H9 (cell line): Measurements from ENCODE around the gene AMY1B. TPM values are rescaled to one million over a fixed set of nuclear protein-coding genes. Genes with fewer than 3 reads are reported as not detected.
"Not testable (repeated sequence)": the region's sequence is repeated elsewhere in the genome, so short reads cannot be mapped to it uniquely, and the experiment has no call there.

Experiments used
- DNase-seq: peaks from one replicate; pipeline ENCODE4 v3.0.0-alpha.2; 2017
- H2AFZ ChIP-seq: one replicate; pipeline ENCODE4 v1.6.1; 2013; ENCODE audit warnings: mild to moderate bottlenecking, low read length, control low read depth, moderate library complexity
- H2AK5ac ChIP-seq: 2 replicates; pipeline ENCODE4 v1.6.1; 2013; ENCODE audit warnings: low read length, control low read depth, mixed read lengths; ENCODE audit not compliant: insufficient read length
- H2BK120ac ChIP-seq: one replicate; pipeline ENCODE4 v1.6.1; 2013; ENCODE audit warnings: low read depth, mild to moderate bottlenecking, low read length, control low read depth, inconsistent platforms; ENCODE audit not compliant: poor library complexity, severe bottlenecking
- H2BK12ac ChIP-seq: 2 replicates; pipeline ENCODE4 v1.6.1; 2013; ENCODE audit warnings: low read length, control low read depth, mixed read lengths, low read depth; ENCODE audit not compliant: insufficient read length
- H2BK15ac ChIP-seq: 2 replicates; pipeline ENCODE4 v1.6.1; 2013; ENCODE audit warnings: low read depth, low read length, control low read depth
- H2BK20ac ChIP-seq: one replicate; pipeline ENCODE4 v1.6.1; 2013; ENCODE audit warnings: low read depth, mild to moderate bottlenecking, low read length, control low read depth, inconsistent platforms; ENCODE audit not compliant: poor library complexity, severe bottlenecking
- H2BK5ac ChIP-seq: 2 replicates; pipeline ENCODE4 v1.6.1; 2013; ENCODE audit warnings: low read length, control low read depth, mixed read lengths; ENCODE audit not compliant: insufficient read length
- H3K14ac ChIP-seq: 2 replicates; pipeline ENCODE4 v1.6.1; 2013; ENCODE audit warnings: low read length, control low read depth; ENCODE audit not compliant: insufficient read depth
- H3K18ac ChIP-seq: 2 replicates; pipeline ENCODE4 v1.6.1; 2013; ENCODE audit warnings: low read depth, mild to moderate bottlenecking, mixed read lengths, low read length, control low read depth; ENCODE audit not compliant: insufficient read length
- H3K23ac ChIP-seq: 2 replicates; pipeline ENCODE4 v1.6.1; 2013; ENCODE audit warnings: low read length, control low read depth, mixed read lengths, low read depth; ENCODE audit not compliant: insufficient read length
- H3K23me2 ChIP-seq: 2 replicates; pipeline ENCODE4 v1.6.1; 2013; ENCODE audit warnings: low read depth, mild to moderate bottlenecking, mixed read lengths, low read length, control low read depth; ENCODE audit not compliant: insufficient read length, poor library complexity, severe bottlenecking
- H3K27ac ChIP-seq: 2 replicates; pipeline ENCODE4 v1.5.1; 2013; ENCODE audit warnings: low read length, control low read depth, mixed read lengths, low read depth; ENCODE audit not compliant: insufficient read length
- H3K27me3 ChIP-seq: 2 replicates; pipeline ENCODE4 v1.6.1; 2013; ENCODE audit warnings: low read length, control low read depth, inconsistent platforms; ENCODE audit not compliant: insufficient read depth
- H3K4ac ChIP-seq: 2 replicates; pipeline ENCODE4 v1.6.1; 2013; ENCODE audit warnings: low read depth, mild to moderate bottlenecking, control low read depth, inconsistent platforms, low read length, moderate library complexity
- H3K4me1 ChIP-seq: 2 replicates; pipeline ENCODE4 v1.6.1; 2013; ENCODE audit warnings: low read length, control low read depth, inconsistent platforms; ENCODE audit not compliant: insufficient read depth
- H3K4me2 ChIP-seq: 2 replicates; pipeline ENCODE4 v1.6.1; 2013; ENCODE audit warnings: low read length, control low read depth, mixed read lengths; ENCODE audit not compliant: insufficient read length, insufficient read depth
- H3K56ac ChIP-seq: 2 replicates; pipeline ENCODE4 v1.6.1; 2013; ENCODE audit warnings: low read depth, mild to moderate bottlenecking, mixed read lengths, low read length, control low read depth; ENCODE audit not compliant: insufficient read length
- H3K79me1 ChIP-seq: 2 replicates; pipeline ENCODE4 v1.6.1; 2013; ENCODE audit warnings: low read depth, mild to moderate bottlenecking, moderate library complexity, low read length, control low read depth, inconsistent platforms; ENCODE audit not compliant: insufficient read depth, poor library complexity, severe bottlenecking
- H3K79me2 ChIP-seq: 2 replicates; pipeline ENCODE4 v1.6.1; 2013; ENCODE audit warnings: low read length, control low read depth, inconsistent platforms; ENCODE audit not compliant: insufficient read depth
- H3K9ac ChIP-seq: 2 replicates; pipeline ENCODE4 v1.6.1; 2013; ENCODE audit warnings: low read length, control low read depth, mixed read lengths; ENCODE audit not compliant: insufficient read length; ENCODE audit errors: extremely low read depth
- H3K9me3 ChIP-seq: one replicate; pipeline ENCODE4 v1.6.1; 2013; ENCODE audit warnings: low read depth, low read length, inconsistent platforms; ENCODE audit not compliant: control insufficient read depth
- H3T11ph ChIP-seq: one replicate; pipeline ENCODE4 v1.6.1; 2013; ENCODE audit warnings: mild to moderate bottlenecking, low read length, control low read depth, inconsistent platforms
- H4K20me1 ChIP-seq: one replicate; pipeline ENCODE4 v1.6.1; 2013; ENCODE audit not compliant: control insufficient read depth, insufficient read length, insufficient read depth
- H4K5ac ChIP-seq: 2 replicates; pipeline ENCODE4 v1.6.1; 2013; ENCODE audit warnings: low read depth, mild to moderate bottlenecking, mixed read lengths, low read length, control low read depth; ENCODE audit not compliant: insufficient read length
- H4K8ac ChIP-seq: replicated peaks from 2 replicates; pipeline ENCODE4 v1.6.1; 2013; ENCODE audit warnings: low read length, control low read depth, mixed read lengths, low read depth; ENCODE audit not compliant: insufficient read length
- H4K91ac ChIP-seq: 2 replicates; pipeline ENCODE4 v1.6.1; 2013; ENCODE audit warnings: low read depth, mild to moderate bottlenecking, moderate library complexity, mixed read lengths, low read length, control low read depth; ENCODE audit not compliant: insufficient read length
- H3K27ac Mint-ChIP-seq, 3 experiments: 2 replicates in 2 of 3; 3 replicates in 1 of 3; pipeline ENCODE4 v1.8.0; 2020 to 2021; ENCODE audit warnings: mixed read lengths in 3 of 3, mild to moderate bottlenecking in 1 of 3, moderate library complexity in 1 of 3
- H3K27me3 Mint-ChIP-seq: 2 replicates; pipeline ENCODE4 v1.8.0; 2021; ENCODE audit warnings: low read depth, mild to moderate bottlenecking, moderate library complexity, mixed read lengths
- H3K36me3 Mint-ChIP-seq, 3 experiments: 2 replicates in 2 of 3; 3 replicates in 1 of 3; pipeline ENCODE4 v1.8.0; 2020 to 2021; ENCODE audit warnings: low read depth in 3 of 3, mixed read lengths in 3 of 3; ENCODE audit not compliant: insufficient read depth in 1 of 3
- H3K4me1 Mint-ChIP-seq, 2 experiments: 2 replicates each; pipeline ENCODE4 v1.8.0; 2020; ENCODE audit warnings: mixed read lengths in 2 of 2
- H3K4me3 Mint-ChIP-seq, 2 experiments: 2 replicates in 1 of 2; 3 replicates in 1 of 2; pipeline ENCODE4 v1.8.0; 2020 to 2021; ENCODE audit warnings: mild to moderate bottlenecking in 2 of 2, mixed read lengths in 2 of 2, moderate library complexity in 1 of 2
- H3K9me3 Mint-ChIP-seq, 2 experiments: 2 replicates in 1 of 2; 3 replicates in 1 of 2; pipeline ENCODE4 v1.8.0; 2020; ENCODE audit warnings: mild to moderate bottlenecking in 2 of 2, mixed read lengths in 2 of 2, moderate library complexity in 1 of 2
- WGBS: extraction: QIAGEN DNeasy Blood & Tissue Kit; methylation state at CpG from one replicate; pipeline ENCODE4 v1.1.7; 2013; ENCODE audit warnings: missing lambda C conversion rate, low lambda C conversion rate, mixed read lengths; ENCODE audit not compliant: insufficient read length; ENCODE audit errors: extremely low coverage; 5-methylcytosine and 5-hydroxymethylcytosine counted together
- long read RNA-seq: library from polyadenylated mRNA; unstranded; transcript quantifications from one replicate; pipeline ENCODE4 v2.0.0, GENCODE V29; 2020
- total RNA-seq: library from RNA; stranded (reverse); gene quantifications from 2 replicates; pipeline ENCODE4 v1.2.1, GENCODE V29; 2021

The AMY1B gene
- not detected in 2 replicates for total RNA-seq
- long read RNA-seq: 0 reads

- H2BK12ac ChIP-seq, H3K9ac ChIP-seq, H3K4me1 Mint-ChIP-seq, DNase-seq, H3K23me2 ChIP-seq, H2BK5ac ChIP-seq, H3K27ac Mint-ChIP-seq, H3K18ac ChIP-seq, H3K79me1 ChIP-seq, H3K27me3 ChIP-seq, H3K27me3 Mint-ChIP-seq, H3K4me2 ChIP-seq, H3K36me3 Mint-ChIP-seq, H3K23ac ChIP-seq, H3K79me2 ChIP-seq, H3K9me3 Mint-ChIP-seq, H2AFZ ChIP-seq, H3K14ac ChIP-seq, H3K4me1 ChIP-seq, H2BK120ac ChIP-seq, H4K20me1 ChIP-seq, H2BK20ac ChIP-seq, H3K27ac ChIP-seq, H4K91ac ChIP-seq, H3K9me3 ChIP-seq, H3K4me3 Mint-ChIP-seq, H4K8ac ChIP-seq, H2AK5ac ChIP-seq, H4K5ac ChIP-seq, H3K56ac ChIP-seq, H2BK15ac ChIP-seq, H3K4ac ChIP-seq, H3T11ph ChIP-seq: not testable (repeated sequence)
- WGBS: no CpG with 5 or more reads among the region's 5 CpGs
These were observed at the start of gene AMY1B for GRCh38 chr1:103696110-103696509. Gene AMY1B (minus strand): TSS chr1:103696210. CDS start chr1:103695639, 571 bp downstream.

GRCh38 chr1:103745040-103745439 is 49.0 kb upstream of the AMY1B start:
- not testable (repeated sequence) for H3K79me1 ChIP-seq, H2AFZ ChIP-seq, H3K23ac ChIP-seq, DNase-seq, H4K20me1 ChIP-seq, H3K9ac ChIP-seq, H3K27me3 Mint-ChIP-seq, H2BK120ac ChIP-seq, H2BK20ac ChIP-seq, H3K18ac ChIP-seq, H4K91ac ChIP-seq, H3K27ac ChIP-seq, H3T11ph ChIP-seq, H3K4me2 ChIP-seq, H2AK5ac ChIP-seq, H3K4me3 Mint-ChIP-seq, H3K36me3 Mint-ChIP-seq, H3K9me3 ChIP-seq, H4K5ac ChIP-seq, H3K4ac ChIP-seq, H3K4me1 ChIP-seq, H3K9me3 Mint-ChIP-seq, H3K23me2 ChIP-seq, H3K27me3 ChIP-seq, H3K79me2 ChIP-seq, H4K8ac ChIP-seq, H3K56ac ChIP-seq, H3K27ac Mint-ChIP-seq, H3K4me1 Mint-ChIP-seq, H2BK15ac ChIP-seq, H2BK12ac ChIP-seq, H2BK5ac ChIP-seq, H3K14ac ChIP-seq
- WGBS: no CpG with 5 or more reads among the region's 4 CpGs
